Measurements from ENCODE around the gene RYR2. TPM values are rescaled to one million over a fixed set of nuclear protein-coding genes. Genes with fewer than 3 reads are reported as not detected.

The RYR2 gene
- total and polyA plus RNA-seq, 2 of the 8 experiments (the other 6 are each of a cell fraction or from before 2014, with no cell fraction given), result 1.3 to 4.4 TPM

GRCh38 chr1:237712082-237712481, 670.1 kb downstream of the RYR2 start:
- no peak overlapping the region for H3K23ac ChIP-seq (ENCODE audit: insufficient read length)
- no peak overlapping the region for H2AK5ac ChIP-seq (ENCODE audit: low read depth, low read length)
- no peak overlapping the region for H4K5ac ChIP-seq (ENCODE audit: insufficient read length, low read depth, low read length)
- no peak overlapping the region for H3K4me3 ChIP-seq (ENCODE audit: extremely low read depth in 1 of 4, insufficient read depth in 2 of 4, low read depth in 3 of 4, low read length in 4 of 4)
- H2AFZ ChIP-seq (ENCODE audit: low read length), result no peak overlapping the region
- no peak for DNase-seq (ENCODE audit: low read depth in 1 of 2, low spot score in 2 of 2)
- no peak overlapping the region for H3K4me2 ChIP-seq (ENCODE audit: insufficient read depth in 1 of 2, low read depth in 2 of 2, low read length in 2 of 2)
- no peaks in the 10 kb centered on the region for H3K79me1 ChIP-seq (ENCODE audit: low read depth, low read length)
- H4K8ac ChIP-seq (ENCODE audit: extremely low read depth, insufficient read depth, low read length), result no peak overlapping the region
- no peak overlapping the region for H2BK20ac ChIP-seq (ENCODE audit: low read length)
- no peaks in the 10 kb centered on the region for H3K79me2 ChIP-seq (ENCODE audit: control insufficient read depth in 1 of 2, insufficient read depth in 2 of 2, low read length in 2 of 2)
- no peaks in the 10 kb centered on the region for H3K9me3 ChIP-seq (ENCODE audit: insufficient read depth in 2 of 2, low read depth in 1 of 2, low read length in 1 of 2)
- ChIA-PET CTCF (ENCODE audit: partially characterized antibody) (interaction anchor here (1.3 to 1.8 kb wide), 2 partner anchors 10 to 11 kb away, joined by 3 to 4 read pairs; no protein-coding TSS in a partner anchor), POLR2A (ENCODE audit: partially characterized antibody) (no interaction called here)
- no peak overlapping the region for H4K91ac ChIP-seq (replicated peaks; ENCODE audit: insufficient read length, low read length)
- no peak overlapping the region for H2BK5ac ChIP-seq (ENCODE audit: low read depth, low read length)
- no peaks in the 10 kb centered on the region for H3K23me2 ChIP-seq (ENCODE audit: low read depth, low read length)
- H4K20me1 ChIP-seq (replicated peaks in 1 of 2; ENCODE audit: control insufficient read depth in 1 of 2, insufficient read depth in 2 of 2, low read length in 2 of 2), result no peaks in the 10 kb centered on the region
- no peaks in the 10 kb centered on the region for H3K4me1 ChIP-seq (replicated peaks in 1 of 4; ENCODE audit: control insufficient read depth in 3 of 4, insufficient read depth in 4 of 4, low read length in 3 of 4)
- H2BK15ac ChIP-seq (ENCODE audit: low read length), result no peak overlapping the region
- H3K9ac ChIP-seq (replicated peaks in 1 of 4; ENCODE audit: extremely low read depth in 1 of 4, low read depth in 3 of 4, low read length in 3 of 4), result no peak overlapping the region
- H3K18ac ChIP-seq (ENCODE audit: extremely low read depth, low read length), result no peak overlapping the region
- WGBS, 2 experiments (ENCODE audit: extremely low coverage in 1 of 2, insufficient coverage in 1 of 2, insufficient read length in 1 of 2, insufficient replicate concordance in 2 of 2, low coverage in 1 of 2, low lambda C conversion rate in 2 of 2, missing lambda C conversion rate in 1 of 2), result 72% methylated on average over 6 of the region's 6 CpGs; no CpG with 5 or more reads in 1 of the 2 experiments
- no peak overlapping the region for H3K4ac ChIP-seq (replicated peaks; ENCODE audit: insufficient read length, low read depth, low read length)
- FAIRE-seq, result no peak
- no peaks in the 10 kb centered on the region for H3K36me3 ChIP-seq (ENCODE audit: control insufficient read depth in 2 of 4, insufficient read depth in 4 of 4, low read length in 3 of 4)
- no peak overlapping the region for H2BK120ac ChIP-seq (replicated peaks; ENCODE audit: low read depth, low read length)
- TF ChIP-seq NANOG (IDR thresholded peaks at IDR 0.05; ENCODE audit: insufficient read depth, low read depth, low read length, poor library complexity, severe bottlenecking) (no peak), TEAD4 (IDR thresholded peaks at IDR 0.05; ENCODE audit: low read depth, low read length) (0 out of 2 replicates have a peak, but pooled peaks have one; percentile 8)
- no peak overlapping the region for H3K14ac ChIP-seq (ENCODE audit: insufficient read length)
- H3K27me3 ChIP-seq (replicated peaks in 1 of 4; ENCODE audit: control insufficient read depth in 3 of 4, extremely low read depth in 1 of 4, insufficient read depth in 3 of 4, low read length in 3 of 4), result no peaks in the 10 kb centered on the region
- no peak overlapping the region for H3K27ac ChIP-seq (ENCODE audit: low read depth, low read length)
- H2BK12ac ChIP-seq (ENCODE audit: low read depth, low read length), result no peak overlapping the region
- no peak overlapping the region for H3K56ac ChIP-seq (replicated peaks; ENCODE audit: insufficient read length, low read depth, low read length)
